Measurements from ENCODE around the gene GMDS. TPM values are rescaled to one million over a fixed set of nuclear protein-coding genes. Genes with fewer than 3 reads are reported as not detected.

The GMDS gene
- total RNA-seq (10 to 100 TPM in 1 of 9 donors, 1 to 10 TPM in 8; 4.5 to 10.7 (median 7.3) TPM), polyA plus RNA-seq (1 to 10 TPM; 4.9 to 7.0 TPM)
- long read RNA-seq, donor 1, transcript GMDS-202 (11 exons, 1,752 nt) = major isoform, 7 of 9 reads
- long read RNA-seq, donor 1, partial matches to known transcripts = 1 of 9 reads
- long read RNA-seq, donor 1, other reads (novel, unspliced or antisense) = 1 of 9 reads
- long read RNA-seq, donor 2, transcript GMDS-202 (11 exons, 1,752 nt) = major isoform, 31 of 36 reads
- long read RNA-seq, donor 2, partial matches to known transcripts = 2 of 36 reads
- long read RNA-seq, donor 2, other reads (novel, unspliced or antisense) = 3 of 36 reads
- long read RNA-seq, donor 3, transcript GMDS-202 (11 exons, 1,752 nt) = major isoform, 7 of 12 reads
- long read RNA-seq, donor 3, partial matches to known transcripts = 0 of 12 reads
- long read RNA-seq, donor 3, other reads (novel, unspliced or antisense) = 5 of 12 reads

DNA sequence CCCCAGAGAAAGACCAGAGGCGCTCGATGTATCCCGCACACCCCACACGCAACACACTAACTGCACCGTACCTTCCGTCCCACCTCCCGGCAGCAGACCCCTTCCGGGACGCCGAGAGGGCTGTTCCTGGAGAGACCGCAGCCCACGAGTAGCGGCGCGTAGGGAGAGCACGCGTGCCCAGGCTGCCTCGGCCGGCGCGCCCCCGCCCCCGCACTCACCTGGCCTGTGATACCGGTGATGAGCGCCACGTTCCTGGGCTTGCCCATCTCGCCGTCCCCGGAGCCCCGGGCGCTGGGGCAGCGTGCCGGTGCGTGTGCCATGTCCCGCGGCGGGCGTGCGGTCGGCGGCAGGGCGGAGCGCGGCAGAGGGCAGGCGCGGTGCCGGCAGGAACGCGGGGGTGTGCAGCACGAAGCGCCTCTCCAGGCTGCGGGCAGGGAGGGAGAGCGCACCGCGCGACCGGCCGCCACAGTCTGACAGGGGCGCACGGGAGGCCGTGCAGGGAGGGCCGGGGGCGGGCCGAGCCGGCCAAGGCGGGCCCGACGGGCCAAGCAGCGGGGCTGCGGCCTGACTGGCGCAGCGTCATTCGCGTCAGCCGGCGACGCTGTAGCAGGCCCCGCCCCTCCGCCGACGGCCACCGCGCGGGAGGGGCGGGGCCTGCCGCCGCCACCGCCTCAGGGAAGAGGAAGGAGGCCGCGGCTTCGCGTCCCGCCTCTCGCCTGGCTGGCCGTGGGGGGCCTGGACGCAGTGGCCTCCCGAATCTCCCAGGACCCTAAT, at the start of gene GMDS:
Gene GMDS, minus strand, starts transcription at position 503 of the 774 bp plus-strand sequence.
- TF ChIP-seq CTCF (IDR thresholded peaks at IDR 0.05) (peak in 2 of 12 donors; percentile 7 to 21), POLR2A (IDR thresholded peaks at IDR 0.05) (peak; percentile 69 to 97)
- intact Hi-C loops (cut with DNase I) = no loop called here
- DNase-seq (peak; percentile 89 to 94 (median 91)), ATAC-seq (peak; percentile 99 to 100 (median 100))
- Histone ChIP-seq H3K36me3 (peaks cover 0 to 16% (median 10%) of the 10 kb centered on the region in 9 donors), H3K9me3 (no peaks in the 10 kb centered on the region), H3K27me3 (no peaks in the 10 kb centered on the region), H3K4me1 (peaks cover 0 to 31% (median 14%) of the 10 kb centered on the region in 12 donors), H3K27ac (peak within 1 kb of the TSS; percentile 51 to 95 (median 87)), H3K4me3 (peak within 1 kb of the TSS; percentile 72 to 99 (median 92))
- whole genome bisulfite sequencing, 4 donors = 0 to 1% (median 0%) methylated on average over 10 to 97 of the region's 97 CpGs

DNA sequence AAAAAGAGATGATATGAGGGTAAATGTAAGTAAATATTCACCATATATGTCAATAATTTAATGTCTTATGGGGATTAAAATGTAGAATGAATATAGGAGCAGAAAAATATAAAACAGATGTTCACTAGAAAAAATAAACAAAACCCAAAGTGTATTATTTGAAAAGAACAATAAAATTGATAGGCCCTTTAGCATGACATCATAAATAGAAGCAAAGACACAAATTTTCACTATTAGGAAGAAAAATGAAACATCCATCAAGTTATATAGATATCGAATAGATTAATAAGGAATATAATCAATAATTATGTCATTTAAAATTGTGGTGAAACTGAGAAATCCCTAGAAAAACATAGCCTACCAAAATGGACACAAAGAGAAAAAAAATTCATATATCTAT, 40.1 kb upstream of the GMDS start:
- Histone ChIP-seq H3K4me3 (no peak overlapping the region), H3K9me3 (peaks cover 0 to 19% (median 0%) of the 10 kb centered on the region in 12 donors), H3K4me1 (no peaks in the 10 kb centered on the region), H3K27ac (no peak overlapping the region), H3K27me3 (no peaks in the 10 kb centered on the region), H3K36me3 (peaks cover 0 to 25% (median 5%) of the 10 kb centered on the region in 9 donors)
- DNase-seq = no peak
- intact Hi-C loops (cut with DNase I) = loop anchor here in 1 of 10 donors (10.0 kb wide), 1 partner anchor 49 kb away; no protein-coding TSS in a partner anchor
- ATAC-seq = no peak
- WGBS, 4 donors = 94 to 98% (median 98%) methylated on average over 1 of the region's 1 CpG
- TF ChIP-seq CTCF (IDR thresholded peaks at IDR 0.05) (no peak), POLR2A (IDR thresholded peaks at IDR 0.05) (no peak)

GRCh38 chr6:2275892-2276242, 30.5 kb upstream of the GMDS start:
- no peak for ATAC-seq
- Histone ChIP-seq H3K9me3 (peaks cover 0 to 22% (median 6%) of the 10 kb centered on the region in 12 donors), H3K4me3 (no peak overlapping the region), H3K4me1 (peaks cover 0 to 11% (median 0%) of the 10 kb centered on the region in 12 donors), H3K36me3 (peaks cover 0 to 30% (median 20%) of the 10 kb centered on the region in 9 donors), H3K27me3 (no peaks in the 10 kb centered on the region), H3K27ac (no peak overlapping the region)
- WGBS, 4 donors = 84 to 95% (median 87%) methylated on average over 2 of the region's 2 CpGs
- intact Hi-C loops (cut with DNase I) = no loop called here
- no peak for DNase-seq
- no peak for TF ChIP-seq CTCF (IDR thresholded peaks at IDR 0.05)
- TF ChIP-seq POLR2A (IDR thresholded peaks at IDR 0.05) = no peak

Data from heart left ventricle (tissue), 16 donors.